ENCODE data around the gene CC2D1B. TPM values are rescaled to one million over a fixed set of nuclear protein-coding genes. Genes with fewer than 3 reads are reported as not detected.

The CC2D1B gene, protein sequence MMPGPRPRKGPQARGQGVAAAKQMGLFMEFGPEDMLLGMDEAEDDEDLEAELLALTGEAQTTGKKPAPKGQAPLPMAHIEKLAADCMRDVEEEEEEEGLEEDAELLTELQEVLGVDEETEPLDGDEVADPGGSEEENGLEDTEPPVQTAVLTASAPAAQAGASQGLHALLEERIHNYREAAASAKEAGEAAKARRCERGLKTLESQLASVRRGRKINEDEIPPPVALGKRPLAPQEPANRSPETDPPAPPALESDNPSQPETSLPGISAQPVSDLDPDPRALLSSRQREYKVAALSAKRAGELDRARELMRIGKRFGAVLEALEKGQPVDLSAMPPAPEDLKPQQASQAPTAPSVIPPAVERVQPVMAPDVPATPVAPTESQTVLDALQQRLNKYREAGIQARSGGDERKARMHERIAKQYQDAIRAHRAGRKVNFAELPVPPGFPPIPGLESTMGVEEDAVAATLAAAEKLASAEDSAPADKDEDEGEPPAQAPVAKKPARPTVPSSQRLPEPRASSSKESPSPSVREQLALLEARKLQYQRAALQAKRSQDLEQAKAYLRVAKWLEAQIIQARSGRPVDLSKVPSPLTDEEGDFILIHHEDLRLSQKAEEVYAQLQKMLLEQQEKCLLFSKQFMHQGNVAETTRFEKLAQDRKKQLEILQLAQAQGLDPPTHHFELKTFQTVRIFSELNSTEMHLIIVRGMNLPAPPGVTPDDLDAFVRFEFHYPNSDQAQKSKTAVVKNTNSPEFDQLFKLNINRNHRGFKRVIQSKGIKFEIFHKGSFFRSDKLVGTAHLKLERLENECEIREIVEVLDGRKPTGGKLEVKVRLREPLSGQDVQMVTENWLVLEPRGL
- total RNA-seq (10 to 100 TPM; 87.0 to 96.5 TPM), polyA plus RNA-seq (10 to 100 TPM in 1 of 3 donors, 1 to 10 TPM in 2; 4.2 to 10.5 (median 6.7) TPM), total RNA-seq (92.0 to 190 (median 110) reads per million in 6 experiments)

DNA sequence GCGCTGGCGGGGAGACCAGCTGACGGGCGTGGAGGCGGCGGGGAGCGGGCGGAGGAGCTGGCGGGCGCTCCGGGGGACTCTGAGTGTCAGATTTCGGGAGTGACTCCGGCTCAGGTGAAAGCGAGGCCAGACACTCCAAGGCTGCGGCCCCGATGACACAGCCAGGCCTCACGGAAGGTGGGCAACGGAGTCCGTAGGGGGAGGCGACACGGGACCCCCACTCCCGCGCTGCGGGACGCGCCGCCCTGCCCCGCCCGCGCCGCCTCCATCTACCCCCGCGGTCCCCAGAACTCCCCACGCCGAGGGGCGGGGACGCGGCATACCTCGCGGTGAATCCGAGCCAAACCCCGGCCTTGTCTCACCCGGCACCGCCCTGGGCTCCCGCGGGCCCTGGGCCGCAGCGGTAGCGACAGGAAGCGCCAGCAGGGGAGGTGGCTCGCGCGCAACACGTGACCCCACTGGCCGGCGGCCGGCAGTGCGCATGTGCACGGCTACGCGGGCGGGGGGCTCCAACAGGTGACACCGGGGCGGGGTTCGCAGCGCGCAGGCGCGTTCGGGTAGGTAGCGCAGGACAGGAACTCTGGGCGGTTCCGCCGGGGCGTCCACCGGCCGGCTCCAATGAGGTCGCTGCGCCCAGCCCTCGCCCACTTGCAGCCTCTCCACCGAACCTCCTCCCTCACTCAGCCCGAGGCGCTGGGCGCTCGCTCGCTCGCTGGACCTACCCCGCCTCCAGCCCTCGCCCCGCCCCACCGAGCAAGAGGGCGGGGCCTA, at the start of gene CC2D1B:
Gene CC2D1B (minus strand): TSS at position 460 of the 771 bp plus-strand sequence. CDS start 1,585 bp downstream, outside the sequence.
- DNase-seq (peak; percentile 98 to 100 (median 99)), ATAC-seq (peak; percentile 87 to 90)
- Mint-ChIP-seq H3K4me1 (peaks cover 18 to 61% (median 51%) of the 10 kb centered on the region in 4 donors), H3K4me3 (peak within 1 kb of the TSS; percentile 90 to 97 (median 95)), H3K36me3 (peaks cover 0 to 30% (median 4%) of the 10 kb centered on the region in 3 donors), H3K9me3 (no peaks in the 10 kb centered on the region), H3K27me3 (no peaks in the 10 kb centered on the region), H3K27ac (peak within 1 kb of the TSS; percentile 92 to 97 (median 96))
- POLR2A ChIA-PET = interaction anchor here (0.5 to 5.0 kb wide), 17 partner anchors 13 to 556 kb away, joined by 3 to 51 read pairs (median 3); partner anchors contain the start of genes BTF3L4, ECHDC2, GPX7 and ORC1

DNA sequence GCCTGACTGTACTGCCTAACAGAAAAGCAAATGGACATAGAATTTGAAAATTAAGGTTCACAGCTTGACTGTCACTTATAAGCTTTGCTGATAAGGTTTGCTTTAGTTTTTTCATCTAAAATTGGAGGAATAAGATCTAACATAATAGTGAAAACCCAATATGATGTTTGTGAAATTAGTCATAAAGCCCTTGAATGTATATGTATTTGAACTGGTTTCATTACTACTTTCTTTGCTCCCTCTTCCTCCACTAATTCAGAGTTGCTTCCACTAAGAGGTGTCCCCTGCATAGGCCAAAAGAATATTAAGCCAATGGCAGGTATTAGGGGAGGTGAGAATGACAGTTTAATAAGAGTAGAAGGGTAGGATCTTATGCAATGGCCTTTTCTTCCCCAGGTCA, 48.9 kb upstream of the CC2D1B start:
- H3K36me3 Mint-ChIP-seq = peaks cover 8 to 92% (median 35%) of the 10 kb centered on the region in 3 donors
- H3K27me3 Mint-ChIP-seq = no peaks in the 10 kb centered on the region
- no peak overlapping the region for H3K4me3 Mint-ChIP-seq
- ATAC-seq (no peak), DNase-seq (no peak)
- H3K4me1 Mint-ChIP-seq = peaks cover 17 to 29% (median 19%) of the 10 kb centered on the region in 4 donors
- POLR2A ChIA-PET = interaction anchor here (0.7 kb wide), 1 partner anchor 214 kb away, joined by 3 read pairs; no protein-coding TSS in a partner anchor
- H3K9me3 Mint-ChIP-seq = no peaks in the 10 kb centered on the region
- peak overlapping the region in 4 of 10 donors; percentile 8 to 48 (median 24) for H3K27ac Mint-ChIP-seq

DNA sequence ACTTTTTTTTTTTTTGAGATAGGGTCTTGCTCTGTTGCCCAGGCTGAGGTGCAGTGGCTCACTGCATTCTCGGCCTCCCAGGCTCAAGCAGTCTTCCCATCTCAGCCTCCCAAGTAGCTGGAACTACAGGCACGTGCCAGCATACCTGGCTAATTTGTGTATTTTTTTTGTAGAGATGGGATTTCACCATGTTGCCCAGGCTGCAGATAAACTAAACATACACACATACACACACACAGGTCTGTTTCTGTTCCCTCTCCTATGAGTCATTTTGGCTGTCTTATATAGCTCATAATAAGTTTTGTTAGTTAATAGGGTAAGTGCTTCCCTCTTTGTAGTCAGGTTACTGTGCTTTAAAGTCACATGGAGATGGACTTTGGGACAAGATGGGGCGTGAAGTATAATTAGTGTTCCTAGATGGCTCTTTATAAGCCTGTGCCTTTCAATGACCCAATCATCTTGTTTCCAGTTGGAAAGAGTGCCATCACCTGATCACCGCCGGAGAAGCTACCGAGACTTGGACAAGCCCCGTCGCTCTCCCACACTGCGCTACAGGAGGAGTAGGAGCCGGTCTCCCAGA, 47.5 kb upstream of the CC2D1B start:
- Mint-ChIP-seq H3K9me3 (no peaks in the 10 kb centered on the region), H3K27me3 (no peaks in the 10 kb centered on the region), H3K4me3 (no peak overlapping the region), H3K4me1 (peaks cover 7 to 24% (median 15%) of the 10 kb centered on the region in 4 donors), H3K27ac (peak overlapping the region in 1 of 10 donors; percentile 53), H3K36me3 (peaks cover 8 to 89% (median 35%) of the 10 kb centered on the region in 3 donors)
- POLR2A ChIA-PET = interaction anchor here (0.8 to 1.6 kb wide), 2 partner anchors 9 to 10 kb away, joined by 3 to 11 read pairs; partner anchors contain the start of genes ORC1 and PRPF38A
- DNase-seq (no peak), ATAC-seq (no peak)

DNA sequence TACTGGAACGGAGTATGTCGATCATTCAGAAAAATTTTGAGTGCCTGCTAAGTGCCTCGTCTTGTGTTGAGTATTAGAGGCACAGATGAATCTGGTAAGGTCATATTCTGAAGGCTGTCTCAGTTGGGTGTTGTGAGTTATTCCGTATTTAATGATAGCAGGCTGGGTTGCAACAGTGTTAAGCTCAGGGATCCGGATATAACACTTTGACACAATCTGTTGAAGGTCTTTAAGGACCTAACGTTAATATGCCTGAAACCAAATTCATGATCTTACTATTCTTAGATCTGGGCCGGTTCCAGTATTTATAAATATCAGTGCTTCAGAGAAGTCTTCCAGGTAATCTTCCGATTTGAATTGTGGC, 39.0 kb upstream of the CC2D1B start:
- H3K9me3 Mint-ChIP-seq = no peaks in the 10 kb centered on the region
- peaks cover 13 to 46% (median 42%) of the 10 kb centered on the region in 4 donors for H3K4me1 Mint-ChIP-seq
- peak overlapping the region; percentile 97 to 100 (median 99) for H3K4me3 Mint-ChIP-seq
- POLR2A ChIA-PET = interaction anchor here (0.6 to 3.0 kb wide), 16 partner anchors 8 to 350 kb away, joined by 3 to 51 read pairs (median 6); partner anchors contain the start of genes BTF3L4, CC2D1B, SHISAL2A and TUT4
- no peak for ATAC-seq
- no peaks in the 10 kb centered on the region for H3K27me3 Mint-ChIP-seq
- peaks cover 0 to 36% (median 12%) of the 10 kb centered on the region in 3 donors for H3K36me3 Mint-ChIP-seq
- peak overlapping the region; percentile 93 to 99 (median 99) for H3K27ac Mint-ChIP-seq
- DNase-seq = no peak

DNA sequence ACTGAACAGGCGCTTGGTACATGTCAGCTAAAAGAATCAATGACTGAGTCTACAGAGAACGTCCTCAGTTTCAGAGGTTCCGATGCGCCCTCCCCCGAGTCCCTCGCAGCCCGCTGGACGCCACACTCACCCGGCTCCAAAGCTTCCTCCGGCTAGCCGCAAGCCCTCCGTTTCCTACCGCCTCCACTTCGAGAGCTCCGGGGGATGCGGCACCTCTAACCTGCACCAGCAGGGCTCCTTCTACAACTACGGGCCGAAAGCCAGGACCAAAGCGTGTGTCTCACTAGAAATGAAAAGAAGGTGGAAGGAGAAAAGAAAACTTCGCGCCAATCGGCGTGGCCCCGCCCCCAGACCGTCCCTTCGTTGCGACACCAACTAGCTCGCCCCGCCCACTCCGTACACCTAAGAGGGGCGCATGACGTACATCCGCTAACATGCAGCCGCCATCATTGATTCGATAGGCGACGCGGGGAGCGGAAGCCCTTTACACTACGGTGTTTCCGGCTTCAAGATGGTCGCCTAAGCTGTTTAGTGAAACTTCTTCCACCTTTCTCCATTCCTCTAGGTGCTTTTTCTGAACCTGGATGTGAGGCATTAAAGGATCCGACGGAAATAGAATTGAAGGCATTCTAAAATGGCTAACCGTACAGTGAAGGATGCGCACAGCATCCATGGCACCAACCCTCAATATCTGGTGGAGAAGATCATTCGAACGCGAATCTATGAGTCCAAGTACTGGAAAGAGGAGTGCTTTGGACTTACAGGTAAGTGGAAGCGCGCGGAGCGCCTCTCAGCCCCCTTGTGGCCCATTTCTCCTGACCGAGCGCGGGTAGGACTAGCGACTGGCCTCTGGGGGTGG, 38.3 kb upstream of the CC2D1B start, which contains the start of the genes ORC1 and PRPF38A:
Gene ORC1 (minus strand): TSS at position 308 of the 859 bp plus-strand sequence. CDS start 2,200 bp downstream, outside the sequence.
Gene PRPF38A (plus strand): TSS at position 487 of the 859 bp plus-strand sequence. CDS start 148 bp downstream, at position 635.
- peaks cover 13 to 46% (median 42%) of the 10 kb centered on the region in 4 donors for H3K4me1 Mint-ChIP-seq
- peaks cover 0 to 36% (median 12%) of the 10 kb centered on the region in 3 donors for H3K36me3 Mint-ChIP-seq
- DNase-seq (peak; percentile 89 to 98 (median 96)), ATAC-seq (peak; percentile 93)
- H3K4me3 Mint-ChIP-seq = peak within 1 kb of the TSS; percentile 97 to 100 (median 99)
- peak within 1 kb of the TSS; percentile 93 to 99 (median 99) for H3K27ac Mint-ChIP-seq
- H3K9me3 Mint-ChIP-seq = no peaks in the 10 kb centered on the region
- no peaks in the 10 kb centered on the region for H3K27me3 Mint-ChIP-seq
- POLR2A ChIA-PET = interaction anchor here (0.6 to 3.0 kb wide), 20 partner anchors 9 to 349 kb away, joined by 3 to 51 read pairs (median 4); partner anchors contain the start of genes BTF3L4, CC2D1B, SHISAL2A and TUT4

DNA sequence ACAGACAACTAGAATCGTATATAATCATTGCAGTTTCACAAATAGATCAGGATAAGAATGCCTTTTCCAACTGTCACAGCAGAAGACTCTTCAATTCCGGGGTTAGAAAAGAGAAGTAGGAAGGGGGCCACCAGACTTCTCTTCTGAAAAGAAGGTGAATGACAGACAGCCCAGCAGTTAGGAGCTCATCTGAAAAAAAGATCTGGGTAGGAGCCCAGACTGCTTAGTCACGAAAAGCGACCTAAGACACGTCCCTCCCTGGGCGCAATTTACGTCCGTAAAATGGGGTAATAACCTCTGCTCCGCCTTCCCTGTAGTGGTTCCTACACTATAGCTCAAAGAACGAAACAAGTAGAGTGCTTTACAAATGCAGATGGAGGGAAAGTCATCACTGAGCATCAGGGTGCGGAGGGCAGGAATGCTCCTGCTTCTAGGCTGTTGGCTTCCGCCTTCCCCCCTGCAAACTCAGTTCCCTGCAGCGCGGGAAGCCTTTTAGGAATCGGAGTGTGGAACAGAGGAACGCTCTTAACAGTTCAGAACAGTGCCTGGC, 37.6 kb upstream of the CC2D1B start:
- peak overlapping the region; percentile 97 to 100 (median 99) for H3K4me3 Mint-ChIP-seq
- H3K27ac Mint-ChIP-seq = peak overlapping the region; percentile 93 to 99 (median 99)
- POLR2A ChIA-PET = interaction anchor here (0.6 to 3.0 kb wide), 17 partner anchors 10 to 348 kb away, joined by 3 to 51 read pairs (median 6); partner anchors contain the start of genes BTF3L4, CC2D1B, SHISAL2A and TUT4
- H3K4me1 Mint-ChIP-seq = peaks cover 11 to 42% (median 38%) of the 10 kb centered on the region in 4 donors
- H3K27me3 Mint-ChIP-seq = no peaks in the 10 kb centered on the region
- ATAC-seq (peak; percentile 21 to 28), DNase-seq (peak in 8 of 10 donors; percentile 6 to 52 (median 44))
- peaks cover 0 to 29% (median 7%) of the 10 kb centered on the region in 3 donors for H3K36me3 Mint-ChIP-seq
- H3K9me3 Mint-ChIP-seq = no peaks in the 10 kb centered on the region

DNA sequence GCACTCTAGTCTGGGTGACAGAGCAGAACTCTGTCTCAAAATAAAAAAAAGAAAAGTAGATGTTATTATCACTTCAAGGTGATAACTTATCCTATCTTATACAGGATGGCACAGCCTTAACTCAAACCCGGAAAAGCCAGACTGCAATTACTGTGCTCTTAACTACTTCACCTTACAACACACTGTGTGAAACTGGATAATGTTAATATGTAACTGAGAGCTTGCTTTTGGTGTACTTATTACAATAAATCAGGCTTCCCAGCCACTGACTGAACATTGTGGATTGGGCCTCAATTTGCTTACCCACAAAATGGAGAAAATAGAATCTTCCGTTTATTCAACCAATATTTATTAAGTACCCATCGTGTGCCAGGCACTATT, 36.8 kb upstream of the CC2D1B start:
- Mint-ChIP-seq H3K9me3 (no peaks in the 10 kb centered on the region), H3K4me3 (peak overlapping the region in 8 of 10 donors; percentile 18 to 100 (median 99)), H3K27me3 (no peaks in the 10 kb centered on the region), H3K27ac (peak overlapping the region in 1 of 10 donors; percentile 93), H3K36me3 (peaks cover 0 to 23% (median 7%) of the 10 kb centered on the region in 3 donors), H3K4me1 (peaks cover 11 to 40% (median 35%) of the 10 kb centered on the region in 4 donors)
- POLR2A ChIA-PET = interaction anchor here (3.0 kb wide), 1 partner anchor 10 kb away, joined by 11 read pairs; no protein-coding TSS in a partner anchor
- ATAC-seq (no peak), DNase-seq (no peak)

DNA sequence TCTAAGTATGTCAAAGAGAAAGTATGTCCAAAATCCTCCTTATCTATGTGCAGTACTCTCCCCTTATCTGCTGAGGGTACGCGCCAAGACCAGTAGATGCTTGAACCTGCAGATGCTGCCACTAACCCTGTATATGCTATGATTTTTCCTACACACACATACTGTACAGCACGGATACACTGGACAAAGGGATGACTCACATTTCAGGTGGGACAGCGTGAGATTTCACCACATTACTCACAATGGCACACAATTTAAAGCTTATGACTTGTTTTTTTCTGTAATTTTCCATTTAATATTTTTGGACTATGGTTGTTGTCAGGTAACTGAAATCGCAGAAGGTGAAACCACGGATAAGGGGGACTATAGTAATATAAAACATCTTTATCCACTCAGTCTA, 34.1 kb upstream of the CC2D1B start:
- POLR2A ChIA-PET = no interaction called here

DNA sequence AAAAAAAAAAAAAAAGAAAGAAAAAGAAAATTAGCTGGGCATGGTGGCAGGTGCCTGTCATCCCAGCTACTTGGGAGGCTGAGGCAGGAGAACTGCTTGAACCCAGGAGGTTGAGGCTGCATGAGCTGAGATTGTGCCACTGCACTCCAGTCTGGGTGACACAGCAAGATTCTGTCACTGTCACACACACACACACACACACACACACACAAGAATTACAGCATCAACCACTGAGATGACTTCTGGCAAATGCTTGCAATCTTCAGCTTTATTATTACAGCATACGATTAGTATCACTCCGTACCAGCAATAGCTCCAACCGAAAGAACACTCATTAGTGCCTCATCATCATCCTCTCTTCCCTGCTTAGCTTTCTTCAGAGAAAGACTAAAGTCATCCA, 33.6 kb upstream of the CC2D1B start:
- H3K27ac Mint-ChIP-seq = no peak overlapping the region

More for the DNA sequence above, 34.1 kb upstream of the CC2D1B start:
- H3K27ac Mint-ChIP-seq = no peak overlapping the region
- no peaks in the 10 kb centered on the region for H3K9me3 Mint-ChIP-seq
- no peak overlapping the region for H3K4me3 Mint-ChIP-seq
- no peak for DNase-seq
- no peaks in the 10 kb centered on the region for H3K27me3 Mint-ChIP-seq
- peaks cover 9 to 21% (median 16%) of the 10 kb centered on the region in 4 donors for H3K4me1 Mint-ChIP-seq
- H3K36me3 Mint-ChIP-seq = no peaks in the 10 kb centered on the region
- ATAC-seq = no peak

DNA sequence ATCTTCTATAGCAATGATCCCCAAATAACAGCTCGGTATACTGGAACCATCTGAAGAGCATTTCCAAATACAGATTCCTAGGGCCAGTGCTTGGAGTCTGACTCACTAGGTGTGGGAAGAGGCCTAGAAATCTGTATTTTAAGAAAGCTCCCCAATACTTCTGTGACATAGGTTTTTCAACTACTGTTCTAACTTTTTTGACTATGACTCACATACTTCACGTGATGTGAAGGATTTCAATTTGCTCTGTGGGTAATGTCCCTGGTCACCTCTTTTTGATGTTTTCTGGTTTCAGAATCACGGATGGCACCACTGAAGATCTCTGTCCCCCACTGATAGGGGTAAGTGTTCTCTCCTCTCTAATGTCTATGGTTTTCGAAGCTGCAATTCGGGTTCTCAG, 27.2 kb upstream of the CC2D1B start:
- Mint-ChIP-seq H3K36me3 (no peaks in the 10 kb centered on the region), H3K9me3 (no peaks in the 10 kb centered on the region), H3K4me3 (no peak overlapping the region), H3K4me1 (no peaks in the 10 kb centered on the region), H3K27ac (peak overlapping the region in 1 of 10 donors; percentile 54), H3K27me3 (no peaks in the 10 kb centered on the region)
- POLR2A ChIA-PET = no interaction called here
- ATAC-seq (no peak), DNase-seq (no peak)

More for the DNA sequence above, 33.6 kb upstream of the CC2D1B start:
- POLR2A ChIA-PET = no interaction called here
- peaks cover 9 to 16% (median 11%) of the 10 kb centered on the region in 4 donors for H3K4me1 Mint-ChIP-seq
- H3K9me3 Mint-ChIP-seq = no peaks in the 10 kb centered on the region
- no peaks in the 10 kb centered on the region for H3K36me3 Mint-ChIP-seq
- no peaks in the 10 kb centered on the region for H3K27me3 Mint-ChIP-seq
- DNase-seq (no peak), ATAC-seq (no peak)
- H3K4me3 Mint-ChIP-seq = no peak overlapping the region

Measured in naive thymus-derived CD8-positive, alpha-beta T cell (primary cell).